Tibial nerve (tissue), 3 donors: ENCODE results near the gene CTNNA2.

Experiments used
- POLR2A ChIP-seq, 2 donors: fragments of 450-650 bp; IDR thresholded peaks; one replicate each; pipeline ENCODE4 v1.6.1; 2017; ENCODE audit warnings: antibody characterized with exemption in 2 of 2, mild to moderate bottlenecking in 2 of 2, moderate library complexity in 2 of 2
- TF ChIP-seq, protein P1 (sequence below), 5 experiments: fragments of 200-600 bp in 3 of 5; fragments of 450-650 bp in 2 of 5; sonication (generic) in 3 of 5; IDR thresholded peaks; one replicate each; pipeline ENCODE4 v1.5.1; 2016 to 2019; ENCODE audit warnings: antibody characterized with exemption in 5 of 5, mild to moderate bottlenecking in 3 of 5, moderate library complexity in 2 of 5

DNA sequence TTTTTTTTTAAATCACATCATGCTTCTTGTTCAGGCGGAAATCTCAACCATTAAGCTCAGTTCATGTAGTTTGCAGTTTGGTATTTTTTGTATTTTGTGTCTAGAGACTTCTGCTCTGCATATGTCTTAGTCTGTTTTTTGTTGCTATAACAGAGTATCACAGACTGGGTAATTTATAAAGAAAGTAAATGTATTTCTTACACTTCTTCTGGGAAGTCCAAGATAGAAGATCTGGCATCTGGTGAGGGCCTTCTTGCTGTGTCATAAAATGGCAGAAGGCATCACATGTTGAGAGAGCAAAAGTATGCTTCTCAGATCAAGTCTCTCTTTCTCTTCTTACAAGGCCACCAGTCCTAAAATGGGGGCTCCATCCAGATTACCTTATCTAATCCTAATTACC, 208.2 kb downstream of the CTNNA2 start:
- TF ChIP-seq, protein P1, sequence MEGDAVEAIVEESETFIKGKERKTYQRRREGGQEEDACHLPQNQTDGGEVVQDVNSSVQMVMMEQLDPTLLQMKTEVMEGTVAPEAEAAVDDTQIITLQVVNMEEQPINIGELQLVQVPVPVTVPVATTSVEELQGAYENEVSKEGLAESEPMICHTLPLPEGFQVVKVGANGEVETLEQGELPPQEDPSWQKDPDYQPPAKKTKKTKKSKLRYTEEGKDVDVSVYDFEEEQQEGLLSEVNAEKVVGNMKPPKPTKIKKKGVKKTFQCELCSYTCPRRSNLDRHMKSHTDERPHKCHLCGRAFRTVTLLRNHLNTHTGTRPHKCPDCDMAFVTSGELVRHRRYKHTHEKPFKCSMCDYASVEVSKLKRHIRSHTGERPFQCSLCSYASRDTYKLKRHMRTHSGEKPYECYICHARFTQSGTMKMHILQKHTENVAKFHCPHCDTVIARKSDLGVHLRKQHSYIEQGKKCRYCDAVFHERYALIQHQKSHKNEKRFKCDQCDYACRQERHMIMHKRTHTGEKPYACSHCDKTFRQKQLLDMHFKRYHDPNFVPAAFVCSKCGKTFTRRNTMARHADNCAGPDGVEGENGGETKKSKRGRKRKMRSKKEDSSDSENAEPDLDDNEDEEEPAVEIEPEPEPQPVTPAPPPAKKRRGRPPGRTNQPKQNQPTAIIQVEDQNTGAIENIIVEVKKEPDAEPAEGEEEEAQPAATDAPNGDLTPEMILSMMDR (IDR thresholded peaks at IDR 0.05): no peak
- no peak for TF ChIP-seq POLR2A (IDR thresholded peaks at IDR 0.05)
